Activated gamma-delta T cell treated with Interleukin-2 at 50 U/mL for 16 hours (primary cell): ENCODE results near the gene SLC25A12.
A peak's percentile ranks its signal among the peaks of the same experiment; 100 is the strongest.
"Not testable (repeated sequence)": the region's sequence is repeated elsewhere in the genome, so short reads cannot be mapped to it uniquely, and the experiment has no call there.

Experiments
- DNase-seq: peaks from one replicate; pipeline ENCODE4 v3.0.0-alpha.2; 2020

Gene SLC25A12, protein sequence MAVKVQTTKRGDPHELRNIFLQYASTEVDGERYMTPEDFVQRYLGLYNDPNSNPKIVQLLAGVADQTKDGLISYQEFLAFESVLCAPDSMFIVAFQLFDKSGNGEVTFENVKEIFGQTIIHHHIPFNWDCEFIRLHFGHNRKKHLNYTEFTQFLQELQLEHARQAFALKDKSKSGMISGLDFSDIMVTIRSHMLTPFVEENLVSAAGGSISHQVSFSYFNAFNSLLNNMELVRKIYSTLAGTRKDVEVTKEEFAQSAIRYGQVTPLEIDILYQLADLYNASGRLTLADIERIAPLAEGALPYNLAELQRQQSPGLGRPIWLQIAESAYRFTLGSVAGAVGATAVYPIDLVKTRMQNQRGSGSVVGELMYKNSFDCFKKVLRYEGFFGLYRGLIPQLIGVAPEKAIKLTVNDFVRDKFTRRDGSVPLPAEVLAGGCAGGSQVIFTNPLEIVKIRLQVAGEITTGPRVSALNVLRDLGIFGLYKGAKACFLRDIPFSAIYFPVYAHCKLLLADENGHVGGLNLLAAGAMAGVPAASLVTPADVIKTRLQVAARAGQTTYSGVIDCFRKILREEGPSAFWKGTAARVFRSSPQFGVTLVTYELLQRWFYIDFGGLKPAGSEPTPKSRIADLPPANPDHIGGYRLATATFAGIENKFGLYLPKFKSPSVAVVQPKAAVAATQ

DNA sequence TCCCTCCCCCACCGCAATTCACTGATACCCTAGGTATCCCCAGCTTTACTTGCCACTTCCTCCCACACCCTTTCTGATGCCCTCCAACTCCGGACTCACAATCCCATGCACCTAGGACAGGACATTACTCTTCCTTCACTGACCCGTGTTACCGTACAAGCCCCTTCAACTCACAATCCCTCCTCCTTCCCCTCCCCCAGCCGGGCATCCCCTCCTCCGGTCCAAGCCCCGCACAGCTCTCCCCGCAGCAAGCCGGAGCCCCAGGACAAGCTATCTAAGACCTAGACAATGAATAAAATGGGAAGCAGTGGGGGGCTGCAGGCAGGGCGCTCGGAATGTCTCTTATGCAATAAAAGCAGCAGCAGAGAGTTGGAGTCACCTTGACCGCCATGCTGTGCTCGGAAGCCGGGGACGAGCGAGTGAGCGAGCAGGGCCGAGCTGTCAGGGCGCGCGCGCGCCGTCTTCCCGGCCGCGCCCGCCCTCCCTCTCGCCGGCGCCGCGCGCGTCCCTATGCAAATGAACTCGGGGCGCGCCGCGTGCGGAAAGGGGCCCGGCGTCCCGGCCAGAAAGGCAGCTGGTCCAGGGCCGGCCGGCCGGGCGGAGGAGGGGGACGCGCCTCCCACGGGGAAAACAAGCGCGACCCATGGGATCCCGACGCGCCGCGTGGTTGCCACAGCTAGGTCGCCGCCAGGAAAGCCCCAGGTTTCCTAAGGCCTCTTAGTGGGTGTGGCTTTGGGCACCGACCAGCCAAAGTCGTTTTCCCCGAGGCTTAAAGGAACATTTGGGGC, at the start of gene SLC25A12:
SLC25A12 (minus strand) TSS at position 421 of the 788 bp plus-strand sequence; CDS start at position 391, 30 bp downstream.
- DNase-seq = peak; percentile 67

DNA sequence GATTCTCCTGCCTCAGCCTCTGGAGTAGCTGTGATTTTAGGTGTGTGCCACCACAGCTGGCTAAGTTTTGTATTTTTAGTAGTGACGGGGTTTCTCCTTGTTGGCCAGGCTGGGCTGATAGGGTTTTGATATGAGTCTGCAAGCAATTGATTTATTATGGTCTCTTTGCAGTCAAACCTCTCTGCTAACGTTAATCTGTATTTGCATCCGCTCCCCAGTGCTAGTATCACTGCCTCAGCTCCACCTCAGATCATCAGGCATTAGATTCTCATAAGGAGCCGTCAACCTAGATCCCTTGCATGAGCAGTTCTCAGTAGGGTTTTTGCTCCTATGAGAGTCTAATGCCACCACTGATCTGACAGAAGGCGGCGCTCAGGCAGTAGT, 47.3 kb upstream of the SLC25A12 start:
- no peak for DNase-seq

DNA sequence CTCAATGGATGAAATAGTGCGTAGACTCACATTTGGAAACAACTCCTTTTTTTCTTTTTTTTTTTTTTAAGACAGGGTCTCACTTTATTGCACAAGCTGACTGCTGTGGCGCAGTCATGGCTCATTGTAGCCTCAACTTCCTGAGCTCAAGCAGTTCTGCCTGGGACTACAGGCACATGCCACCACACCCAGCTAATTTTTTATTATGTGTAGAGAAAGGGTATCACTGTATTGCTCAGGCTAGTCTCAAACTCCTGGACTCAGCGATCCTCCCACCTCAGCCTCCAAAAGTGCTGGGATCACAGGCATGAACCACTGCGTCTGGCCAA, 45.7 kb upstream of the SLC25A12 start:
- DNase-seq = no peak

DNA sequence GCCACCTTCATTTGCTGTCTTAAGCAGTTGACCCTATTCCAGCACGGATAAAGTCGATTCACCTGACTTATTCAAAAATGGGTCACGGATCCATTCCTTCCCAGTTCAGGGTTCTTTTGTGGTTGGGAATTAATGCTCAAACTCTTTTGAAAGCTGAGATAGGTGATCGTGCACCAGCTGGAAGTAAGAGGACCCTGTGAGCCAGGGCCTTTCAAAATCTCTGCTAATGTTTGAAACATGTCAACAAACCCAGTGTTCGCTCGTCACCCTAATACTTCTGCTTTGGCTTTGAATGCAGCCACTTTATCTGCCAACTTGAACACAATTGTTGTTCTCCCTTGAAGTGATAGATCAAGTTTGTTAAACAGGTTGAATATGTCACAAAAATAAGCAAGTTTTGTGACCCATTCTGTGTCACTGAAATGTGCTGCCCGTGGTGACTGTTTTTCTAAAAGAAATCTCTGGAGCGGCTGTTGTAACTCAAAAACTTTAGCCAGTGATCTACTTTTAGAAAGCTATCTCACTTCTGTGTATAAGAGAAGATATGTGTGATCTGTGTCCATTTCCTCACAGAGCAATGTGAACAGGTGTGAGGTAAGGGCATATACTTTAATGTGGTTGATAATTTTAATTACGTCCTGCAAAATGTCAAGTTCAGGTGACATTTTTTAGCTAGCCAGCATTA, 45.2 kb upstream of the SLC25A12 start:
- no peak for DNase-seq

DNA sequence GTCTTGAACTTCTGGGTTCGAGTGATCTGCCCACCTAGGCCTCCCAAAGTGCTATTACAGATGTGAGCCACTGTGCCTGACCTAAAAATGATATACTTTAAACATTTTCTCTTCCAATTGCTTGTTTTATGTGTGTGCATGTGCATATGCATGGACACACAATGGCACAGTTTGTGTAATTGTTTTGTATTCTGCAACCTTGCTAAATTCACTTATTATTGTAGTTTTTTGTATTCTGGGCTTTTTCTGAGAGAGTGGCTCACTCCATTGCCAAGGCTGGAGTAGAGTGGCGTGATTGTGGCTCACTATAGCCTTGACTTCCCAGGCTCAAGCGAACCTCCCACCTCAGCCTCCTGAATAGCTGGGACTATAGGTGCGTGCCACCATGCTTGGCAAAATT, 36.3 kb upstream of the SLC25A12 start:
- no peak for DNase-seq

DNA sequence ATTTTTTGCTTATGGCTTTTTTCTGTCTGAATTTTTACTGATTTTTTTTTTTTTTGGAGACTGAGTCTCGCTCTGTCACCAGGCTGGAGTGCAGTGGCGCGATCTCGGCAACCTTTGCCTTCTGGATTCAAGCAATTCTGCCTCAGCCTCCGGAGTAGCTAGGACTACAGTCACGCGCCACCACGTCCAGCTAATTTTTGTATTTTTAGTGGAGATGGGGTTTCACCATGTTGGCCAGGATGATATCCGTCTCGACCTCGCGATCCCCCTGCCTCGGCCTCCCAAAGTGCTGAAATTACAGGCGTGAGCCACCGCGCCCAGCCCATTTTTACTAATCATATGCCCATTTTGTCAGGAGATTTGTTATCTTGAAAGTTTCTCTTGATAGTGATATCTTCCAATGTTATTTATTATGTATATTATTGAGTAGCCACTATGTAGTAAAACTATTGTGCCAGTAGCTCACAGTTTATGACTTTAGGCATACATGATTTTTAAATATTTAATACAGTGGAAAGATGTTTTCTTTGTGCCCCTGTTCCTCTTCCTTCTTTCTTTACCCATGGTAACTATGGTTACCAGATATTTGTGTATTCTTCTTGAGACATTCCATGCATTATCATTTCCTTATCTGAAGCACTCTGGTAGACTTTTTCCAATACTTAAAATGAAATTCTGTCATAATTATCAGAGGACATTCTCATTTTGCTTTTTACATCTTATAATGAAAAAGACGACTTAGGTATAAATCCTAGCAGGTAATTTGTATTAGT, 30.3 kb upstream of the SLC25A12 start:
- no peak for DNase-seq

DNA sequence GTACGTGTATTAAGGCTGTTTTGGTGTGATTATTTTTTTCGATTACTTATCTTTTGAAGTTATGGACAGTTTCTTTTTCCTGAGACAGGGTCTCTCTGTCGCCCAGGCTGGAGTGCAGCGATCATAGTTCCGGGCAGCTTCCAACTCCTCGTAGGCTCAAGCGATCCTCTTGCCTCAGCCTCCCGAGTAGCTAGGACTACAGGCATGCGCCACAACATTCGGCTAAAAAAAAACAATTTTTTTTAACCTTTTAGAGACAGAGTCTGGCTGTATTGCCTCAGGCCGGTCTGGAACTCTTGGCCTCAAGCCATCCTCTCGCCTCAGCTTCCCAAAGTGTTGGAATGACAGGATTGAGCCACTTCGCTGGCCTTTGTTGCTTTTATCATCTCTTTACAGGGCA, 29.2 kb upstream of the SLC25A12 start:
- DNase-seq = no peak

DNA sequence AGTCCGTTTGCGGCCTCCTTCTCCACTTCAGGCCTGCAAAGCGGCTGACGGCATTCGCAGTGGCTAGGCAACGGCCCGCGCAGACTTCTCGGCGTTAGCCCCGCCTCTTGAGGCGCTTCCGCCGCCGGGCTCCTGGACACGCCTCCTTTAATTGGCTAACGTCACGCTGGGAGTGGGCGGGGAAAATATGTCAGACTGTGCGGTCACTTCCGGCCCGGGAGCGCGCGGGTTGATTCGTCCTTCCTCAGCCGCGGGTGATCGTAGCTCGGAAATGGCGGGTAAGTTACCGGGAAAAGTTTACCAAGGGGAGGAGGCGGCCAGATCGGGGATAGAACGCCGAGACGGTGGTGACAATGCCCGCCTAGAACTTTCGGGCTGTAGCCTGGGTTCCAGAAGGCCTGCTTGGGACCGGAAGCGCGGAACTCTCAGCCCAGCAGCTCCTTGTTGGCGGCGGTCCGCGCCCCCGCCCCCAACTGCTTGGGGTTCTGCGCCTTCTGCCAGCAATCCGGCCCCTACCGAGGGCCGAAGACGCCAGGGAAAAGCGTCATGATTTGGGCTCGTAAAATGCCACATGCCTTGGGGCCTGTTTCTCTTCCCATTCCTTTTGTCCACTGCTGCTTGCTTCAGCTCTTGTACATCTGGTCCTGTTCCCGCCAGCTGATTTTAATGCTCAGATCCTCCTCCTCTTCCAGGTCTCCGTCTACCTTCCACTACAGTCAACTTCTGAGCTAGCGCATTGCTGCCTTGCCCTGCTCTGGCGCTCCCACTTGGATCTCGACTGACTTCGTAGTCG, 28.4 kb upstream of the SLC25A12 start, which contains the start of gene HAT1:
HAT1 (plus strand) TSS at position 232 of the 793 bp plus-strand sequence; CDS start at position 272, 40 bp downstream.
- DNase-seq = peak; percentile 95

DNA sequence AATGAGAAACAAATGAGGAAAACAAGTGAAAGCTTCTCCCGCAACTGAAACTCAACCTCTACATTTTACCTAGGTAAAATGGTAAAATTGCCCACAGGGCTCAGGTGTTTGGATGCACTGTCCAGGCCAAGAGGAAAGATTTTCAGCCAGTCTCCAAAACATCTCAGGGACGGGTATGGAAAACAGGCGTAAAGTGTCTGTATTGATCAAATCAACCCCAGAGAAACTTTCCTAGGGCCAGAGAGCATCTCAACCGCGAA, 27.9 kb upstream of the SLC25A12 start:
- no peak for DNase-seq

DNA sequence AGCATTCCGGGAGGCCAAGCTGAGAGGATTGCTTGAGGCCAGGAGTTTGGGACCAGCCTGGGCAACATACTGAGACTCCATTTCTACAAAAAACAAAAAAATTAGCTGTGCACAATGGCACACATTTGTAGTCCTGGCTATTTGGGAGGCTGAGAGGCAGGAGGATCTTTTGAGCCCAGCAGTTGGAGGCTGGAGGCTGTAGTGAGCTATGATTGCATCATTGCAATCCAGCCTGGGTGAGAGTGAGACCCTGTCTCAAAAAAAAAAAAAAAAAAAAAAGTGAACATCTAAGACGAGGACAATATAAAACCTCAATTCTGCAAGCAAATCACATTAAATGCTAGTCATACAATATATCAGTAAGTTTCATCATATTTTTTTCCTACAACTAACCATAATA, 25.4 kb upstream of the SLC25A12 start:
- DNase-seq = no peak

DNA sequence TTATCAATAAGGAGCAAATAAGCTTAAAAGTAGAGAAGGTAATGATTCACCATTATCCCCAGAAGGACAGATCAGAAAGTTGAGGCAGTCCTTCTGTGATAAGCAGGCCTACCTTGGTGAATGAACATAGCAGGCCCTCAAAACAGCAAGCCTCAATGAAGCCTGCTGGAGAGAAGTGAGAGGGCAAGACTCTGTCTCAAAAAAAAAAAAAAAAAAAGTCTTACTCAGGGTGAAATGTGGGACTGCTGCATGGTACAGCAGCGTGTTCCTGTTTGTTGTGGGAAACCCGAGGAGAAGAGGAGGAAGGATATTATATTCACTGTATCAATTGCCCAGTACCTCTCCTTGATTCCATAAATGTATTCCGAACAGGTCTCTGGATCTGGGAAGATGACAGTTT, 19.5 kb upstream of the SLC25A12 start:
- DNase-seq = no peak

DNA sequence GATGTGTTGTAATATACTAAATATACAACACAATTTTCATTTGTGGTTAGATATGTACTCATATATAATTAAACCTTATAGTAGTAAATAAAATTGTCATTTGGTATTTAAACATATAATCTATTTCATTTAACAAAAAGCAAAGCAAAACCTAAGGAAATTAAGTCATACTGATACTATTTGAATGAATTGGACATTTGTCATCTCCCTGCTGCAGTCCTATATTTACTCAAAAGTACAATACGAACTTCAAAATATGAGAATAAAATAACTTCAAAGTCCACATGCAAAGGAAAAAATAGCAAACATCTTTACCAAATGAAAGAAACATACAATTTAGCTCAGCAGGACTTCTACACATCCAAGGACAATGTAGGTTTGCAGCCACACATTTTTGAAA, 16.4 kb upstream of the SLC25A12 start:
- no peak for DNase-seq

DNA sequence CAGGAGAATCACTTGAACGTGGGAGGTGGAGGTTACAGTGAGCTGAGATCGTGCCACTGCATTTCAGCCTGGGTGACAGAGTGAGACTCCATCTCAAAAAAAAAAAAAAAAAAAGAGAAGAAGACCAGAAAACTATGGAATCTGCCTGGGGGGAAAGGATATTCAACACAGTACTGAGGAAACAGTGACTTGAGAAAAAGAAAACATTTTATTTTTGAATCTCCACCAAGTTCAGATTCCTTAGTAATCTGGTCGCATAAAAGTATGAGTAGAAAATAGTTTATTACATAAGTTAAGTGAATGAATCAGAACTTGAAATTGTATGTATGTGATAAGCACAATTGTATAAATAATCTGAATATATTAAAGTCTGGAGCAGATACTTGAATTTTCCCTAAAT, 15.2 kb upstream of the SLC25A12 start:
- no peak for DNase-seq

DNA sequence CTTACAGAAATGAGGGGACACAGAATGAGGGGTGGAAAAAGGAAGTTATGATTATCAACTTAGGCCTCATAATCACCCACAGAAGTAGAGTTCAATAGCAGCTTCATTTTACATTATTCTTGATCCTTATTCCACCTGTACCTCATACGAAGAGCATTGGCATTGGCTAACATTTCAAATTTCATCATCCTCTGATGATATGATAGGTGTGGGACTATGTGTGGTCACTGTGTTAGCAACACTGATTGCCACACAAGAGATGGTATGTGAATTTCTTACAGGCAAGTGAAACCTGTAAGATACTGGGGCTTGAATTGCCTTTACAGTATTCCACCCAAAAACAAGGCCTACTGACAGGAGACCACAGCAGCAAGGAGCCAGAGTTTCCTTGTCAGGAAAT, 14.2 kb upstream of the SLC25A12 start:
- DNase-seq = no peak

DNA sequence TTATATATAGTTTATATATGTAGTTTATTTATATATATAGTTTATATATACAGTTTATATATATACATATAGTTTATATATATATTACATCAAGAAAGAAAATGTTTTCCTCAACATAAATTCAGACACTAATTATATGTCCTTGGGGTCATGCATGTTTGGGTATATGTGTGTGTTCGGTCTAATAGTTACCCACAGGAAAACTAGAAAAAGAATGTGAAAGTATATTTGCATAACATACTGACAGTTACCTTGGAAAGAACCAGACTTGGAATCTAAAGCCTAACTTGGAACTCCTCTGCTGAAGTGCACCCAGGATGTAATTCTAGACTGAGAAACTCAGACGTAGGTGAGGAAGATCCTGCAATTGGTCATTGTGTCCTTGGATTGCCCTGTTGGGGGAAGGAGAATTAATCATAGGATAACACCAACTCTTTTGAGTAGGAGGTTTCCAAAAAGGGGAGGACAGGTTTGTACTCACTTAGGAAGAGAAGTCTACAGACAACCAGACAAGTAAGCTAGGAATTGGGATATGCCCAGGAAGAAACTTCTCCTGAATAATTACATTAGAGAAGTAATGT, 8.9 kb upstream of the SLC25A12 start:
- no peak for DNase-seq

DNA sequence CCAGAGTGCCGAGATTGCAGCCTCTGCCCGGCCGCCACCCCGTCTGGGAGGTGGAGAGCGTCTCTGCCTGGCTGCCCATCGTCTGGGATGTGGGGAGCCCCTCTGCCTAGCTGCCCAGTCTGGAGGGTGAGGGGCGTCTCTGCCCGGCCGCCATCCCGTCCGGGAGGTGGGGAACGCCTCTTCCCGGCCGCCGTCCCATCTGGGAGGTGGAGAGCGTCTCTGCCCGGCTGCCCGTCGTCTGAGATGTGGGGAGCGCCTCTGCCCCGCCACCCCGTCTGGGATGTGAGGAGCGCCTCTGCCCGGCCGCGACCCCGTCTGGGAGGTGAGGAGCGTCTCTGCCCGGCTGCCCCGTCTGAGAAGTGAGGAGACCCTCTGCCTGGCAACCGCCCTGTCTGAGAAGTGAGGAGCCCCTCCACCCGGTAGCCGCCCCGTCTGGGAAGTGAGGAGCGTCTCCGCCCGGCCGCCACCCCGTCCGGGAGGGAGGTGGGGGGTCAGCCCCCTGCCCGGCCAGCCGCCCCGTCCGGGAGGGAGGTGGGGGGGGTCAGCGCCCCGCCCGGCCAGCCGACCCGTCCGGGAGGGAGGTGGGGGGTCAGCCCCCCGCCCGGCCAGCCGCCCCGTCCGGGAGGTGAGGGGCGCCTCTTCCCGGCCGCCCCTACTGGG, 5.7 kb upstream of the SLC25A12 start:
- DNase-seq = not testable (repeated sequence)

DNA sequence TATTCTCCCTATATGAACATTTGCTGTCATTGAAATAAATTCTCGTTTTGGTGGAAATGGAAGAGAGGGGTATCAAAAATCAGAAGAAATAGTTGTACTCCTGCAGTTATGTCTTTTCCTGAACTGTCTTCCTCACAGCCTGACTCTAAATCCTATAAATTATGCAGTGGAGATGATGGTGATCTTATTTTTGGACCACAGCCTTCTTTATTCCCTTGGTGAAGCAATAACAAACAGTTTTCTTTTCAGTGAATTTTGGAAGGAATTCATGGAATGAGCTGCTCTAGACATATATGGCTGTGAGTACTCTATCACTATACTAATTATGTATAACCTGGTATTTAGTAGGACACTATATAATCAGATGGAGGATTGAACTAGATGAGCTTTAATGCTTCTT, 1.7 kb upstream of the SLC25A12 start:
- no peak for DNase-seq

DNA sequence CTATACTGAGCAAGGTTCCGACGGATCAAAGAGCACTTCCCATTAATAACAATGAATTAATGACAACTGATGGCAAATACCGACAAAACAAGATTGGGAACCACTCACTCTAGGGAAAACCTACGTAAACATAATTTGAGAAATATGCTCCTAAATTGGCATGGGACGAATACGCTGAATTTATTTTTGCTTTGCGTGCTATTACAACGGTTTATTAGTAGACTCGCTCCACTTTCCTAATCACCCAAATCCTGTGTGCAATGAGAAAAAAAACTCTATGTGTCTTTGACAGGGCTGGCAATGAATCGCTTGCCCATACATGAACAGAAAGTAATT, 536 bp upstream of the SLC25A12 start:
- DNase-seq = no peak

DNA sequence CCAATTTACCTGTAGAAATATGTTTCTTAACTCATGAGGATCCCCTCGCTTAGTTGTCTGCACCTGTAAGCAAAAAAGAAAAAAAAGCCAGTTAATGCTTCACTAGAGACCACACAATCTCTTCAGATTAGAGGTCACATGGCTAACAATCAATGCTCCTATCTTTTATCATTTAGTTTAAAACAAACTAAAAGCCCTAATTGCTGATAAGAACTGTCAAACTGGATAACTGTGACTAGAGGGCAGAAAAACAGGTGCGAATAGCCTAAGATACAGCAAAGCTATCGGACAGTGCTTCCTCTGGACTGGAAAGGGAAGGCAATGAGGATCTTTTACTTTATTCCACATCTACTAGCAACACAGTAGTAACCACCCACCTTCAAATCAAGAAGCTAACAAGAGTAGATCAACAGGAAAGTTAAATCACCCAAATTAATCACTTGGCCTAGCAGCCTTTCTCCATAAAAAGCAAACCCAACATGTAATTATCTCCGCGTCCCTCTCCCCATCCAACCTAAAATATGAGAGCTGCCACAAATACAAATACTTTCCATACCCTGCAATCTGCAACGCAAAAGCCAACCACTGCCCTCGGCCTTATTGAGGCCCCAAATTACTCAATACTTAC, 734 bp downstream of the SLC25A12 start:
- no peak for DNase-seq

DNA sequence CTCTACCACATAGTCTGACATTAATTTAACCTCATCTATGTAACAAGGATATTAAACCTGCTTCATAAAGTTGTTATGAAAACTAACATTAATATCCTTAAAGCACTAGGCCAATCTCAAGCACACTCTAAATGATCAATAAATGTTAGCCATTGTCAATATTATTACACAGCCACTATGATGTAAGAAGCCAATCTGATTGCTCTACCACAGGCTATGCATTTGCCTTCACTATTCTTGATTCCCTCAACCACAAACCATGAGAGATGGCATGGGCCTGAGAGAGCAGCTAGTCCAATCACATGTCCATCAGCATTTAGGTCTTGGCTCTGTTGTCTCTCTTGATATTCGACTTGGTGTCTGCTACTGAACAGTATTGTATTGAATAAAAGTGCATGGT, 4.2 kb downstream of the SLC25A12 start:
- DNase-seq = no peak

DNA sequence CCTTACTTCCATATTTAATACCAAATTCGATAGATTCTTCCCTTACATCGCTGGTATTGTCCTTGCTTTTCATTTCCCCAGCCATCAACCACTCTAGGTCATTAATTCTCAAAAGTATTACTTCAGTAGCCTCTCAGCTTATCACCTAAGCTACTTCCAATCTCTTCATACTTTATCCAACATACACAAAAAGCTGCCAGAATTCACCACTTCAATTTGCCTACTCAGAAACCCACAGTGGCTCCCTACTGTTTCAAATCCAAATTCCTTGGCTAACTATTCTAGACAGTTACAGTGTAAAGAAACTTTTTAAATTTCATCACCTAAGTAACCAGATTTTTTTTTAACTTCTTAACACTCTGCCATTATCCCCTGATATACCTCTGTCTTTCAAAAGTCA, 4.7 kb downstream of the SLC25A12 start:
- no peak for DNase-seq
